SH-SY5Y (cell line): ENCODE data around the gene HOXB2.

Experiments
- GATA2 ChIP-seq: IDR thresholded peaks from 2 replicates; pipeline ENCODE4 v1.6.1; 2011; ENCODE audit warnings: mild to moderate bottlenecking, low read depth, low read length
- GATA3 ChIP-seq: IDR thresholded peaks from 2 replicates; pipeline ENCODE4 v1.6.1; 2011; ENCODE audit warnings: low read depth, mild to moderate bottlenecking, low read length, moderate library complexity

HOXB2 gene

GRCh38 chr17:48546924-48547807, 2.3 kb upstream of the HOXB2 start:
- TF ChIP-seq GATA3: no peak
- no peak for TF ChIP-seq GATA2

GRCh38 chr17:48546137-48546923, 1.4 kb upstream of the HOXB2 start:
- TF ChIP-seq GATA3 (no peak), GATA2 (no peak)

- no peak for TF ChIP-seq GATA3
- no peak for TF ChIP-seq GATA2
These were observed 630 bp upstream of the HOXB2 start for GRCh38 chr17:48545539-48545938.

- no peak for TF ChIP-seq GATA2
These were observed 424 bp downstream of the HOXB2 start for GRCh38 chr17:48544349-48545021.

- TF ChIP-seq GATA2: no peak
- no peak for TF ChIP-seq GATA3
These were observed 1.0 kb downstream of the HOXB2 start for GRCh38 chr17:48543854-48544348.

- TF ChIP-seq GATA2 (no peak), GATA3 (no peak)
These were observed 1.6 kb downstream of the HOXB2 start for GRCh38 chr17:48543107-48543853.

- TF ChIP-seq GATA3: no peak
- no peak for TF ChIP-seq GATA2
These were observed 2.2 kb downstream of the HOXB2 start for GRCh38 chr17:48542698-48543106.

GRCh38 chr17:48542114-48542656, 2.7 kb downstream of the HOXB2 start:
- TF ChIP-seq GATA3 (no peak), GATA2 (no peak)

- no peak for TF ChIP-seq GATA3
- TF ChIP-seq GATA2: no peak
These were observed 3.3 kb downstream of the HOXB2 start for GRCh38 chr17:48541577-48542113.

- TF ChIP-seq GATA3 (no peak), GATA2 (no peak)
These were observed 3.8 kb downstream of the HOXB2 start for GRCh38 chr17:48541036-48541576.

- TF ChIP-seq GATA2 (no peak), GATA3 (no peak)
These were observed 4.7 kb downstream of the HOXB2 start for GRCh38 chr17:48540213-48540612.

- TF ChIP-seq GATA2: no peak
- no peak for TF ChIP-seq GATA3
These were observed 5.7 kb downstream of the HOXB2 start for GRCh38 chr17:48539177-48539576.

- TF ChIP-seq GATA2 (no peak), GATA3 (no peak)
These were observed 7.6 kb downstream of the HOXB2 start for GRCh38 chr17:48537316-48537715.
